ENCODE data around the gene DYRK3. TPM values are rescaled to one million over a fixed set of nuclear protein-coding genes. Genes with fewer than 3 reads are reported as not detected.

The DYRK3 gene
- total and polyA plus RNA-seq, 2 of the 13 experiments (the other 11 are each of a cell fraction or from before 2014, with no cell fraction given): 0.48 to 2.8 TPM

GRCh38 chr1:206587904-206588303, 47.4 kb upstream of the DYRK3 start (continued):
- TF ChIP-seq GMEB1 (CRISPR knock-in tag; IDR thresholded peaks at IDR 0.05; ENCODE audit: borderline replicate concordance) (no peak), POGK (CRISPR knock-in tag; conservative IDR thresholded peaks at IDR 0.05) (no peak), ZNF383 (CRISPR knock-in tag; IDR thresholded peaks at IDR 0.05; ENCODE audit: borderline replicate concordance) (no peak)

- H3K4me1 ChIP-seq (ENCODE audit: insufficient read depth, low read length): no peaks in the 10 kb centered on the region
- H4K20me1 ChIP-seq (ENCODE audit: insufficient read depth, low read length): no peaks in the 10 kb centered on the region
- peaks cover 11 to 44% of the 10 kb centered on the region in 2 experiments for H3K36me3 ChIP-seq (replicated peaks in 1 of 2; ENCODE audit: control insufficient read depth in 1 of 2, insufficient read depth in 2 of 2, low read length in 2 of 2)
- H3K27ac ChIP-seq (ENCODE audit: extremely low read length, insufficient read depth, low read length): no peak overlapping the region
- FAIRE-seq (no peak), DNase-seq (ENCODE audit: low spot score) (no peak), ATAC-seq (no peak)
- H3K9me3 ChIP-seq (ENCODE audit: low read length): no peaks in the 10 kb centered on the region
- H3K4me3 ChIP-seq (replicated peaks in 1 of 3; ENCODE audit: insufficient read depth in 1 of 3, low read depth in 2 of 3, low read length in 3 of 3): no peak overlapping the region
- no peak overlapping the region for H3K4me2 ChIP-seq (ENCODE audit: low read depth, low read length)
- no peak overlapping the region for H3K9ac ChIP-seq (ENCODE audit: insufficient read depth, low read depth, low read length)
- intact Hi-C loops (cut with micrococcal nuclease; ENCODE audit: unreplicated experiment) (no loop called here), in situ Hi-C loops (cut with HindIII; ENCODE audit: extremely low pct_ligation_motif_present, low pct_unique_long_range_greater_than_20kb) (no loop called here)
- no TSS peak for BruUV-seq (replicated peaks)
- no peaks in the 10 kb centered on the region for H3K79me2 ChIP-seq (ENCODE audit: insufficient read depth, low read length)
- ChIA-PET CTCF (ENCODE audit: low intra/inter-chr PET ratio, low total read pairs) (no interaction called here), POLR2A (no interaction called here)
- TF ChIP-seq MATR3 (CRISPR knock-in tag; IDR thresholded peaks at IDR 0.05) (no peak), SKIL (CRISPR knock-in tag; IDR thresholded peaks at IDR 0.05; ENCODE audit: borderline replicate concordance) (no peak), ZFP36L2 (CRISPR knock-in tag; IDR thresholded peaks at IDR 0.05) (no peak), ZNF605 (CRISPR knock-in tag; IDR thresholded peaks at IDR 0.05) (no peak), KAT2B (IDR thresholded peaks at IDR 0.05; ENCODE audit: borderline replicate concordance, low read depth, low read length) (no peak), ZSCAN31 (CRISPR knock-in tag; IDR thresholded peaks at IDR 0.05; ENCODE audit: low read depth) (no peak)
- no peaks in the 10 kb centered on the region for H3K27me3 ChIP-seq (ENCODE audit: control insufficient read depth in 1 of 2, insufficient read depth in 2 of 2, low read length in 2 of 2)
- no peak overlapping the region for H2AFZ ChIP-seq (ENCODE audit: low read length)
- WGBS (ENCODE audit: low lambda C conversion rate): 94% methylated on average over 6 of the region's 6 CpGs
These were observed 46.8 kb upstream of the DYRK3 start for GRCh38 chr1:206588492-206588891.
